Spleen (tissue), 11 donors: ENCODE data around the gene PNMA6E. TPM values are rescaled to one million over a fixed set of nuclear protein-coding genes. Genes with fewer than 3 reads are reported as not detected.
A peak's percentile ranks its signal among the peaks of the same experiment; 100 is the strongest.

Experiments
- DNase-seq: peaks from one replicate; pipeline ENCODE4 v3.0.0-alpha.2; 2020
- H3K27ac ChIP-seq, 8 donors: fragments of 200-600 bp; sonication (generic) in 7 of 8; 1 replicate in 4 of 8; 2 replicates in 4 of 8; pipeline versions ENCODE4 v1.5.0 to v1.8.0; 2016 to 2021; ENCODE audit warnings: inconsistent platforms in 4 of 8, mild to moderate bottlenecking in 4 of 8, moderate library complexity in 1 of 8
- H3K27me3 ChIP-seq, 7 donors: fragments of 200-600 bp; sonication (generic) in 6 of 7; replicated peaks in 1 of 7; 1 replicate in 4 of 7; 2 replicates in 3 of 7; pipeline versions ENCODE4 v1.5.0 to v1.8.0; 2016 to 2021; ENCODE audit warnings: inconsistent platforms in 3 of 7, mild to moderate bottlenecking in 1 of 7
- H3K36me3 ChIP-seq, 6 donors: fragments of 200-600 bp; sonication (generic) in 5 of 6; 1 replicate in 4 of 6; 2 replicates in 2 of 6; pipeline versions ENCODE4 v1.5.0 to v1.8.0; 2016 to 2021; ENCODE audit warnings: inconsistent platforms in 2 of 6
- H3K4me1 ChIP-seq, 6 donors: fragments of 200-600 bp; sonication (generic) in 5 of 6; 1 replicate in 3 of 6; 2 replicates in 3 of 6; pipeline versions ENCODE4 v1.5.0 to v1.8.0; 2016 to 2021; ENCODE audit warnings: inconsistent platforms in 3 of 6
- H3K4me3 ChIP-seq, 8 donors: fragments of 200-600 bp; sonication (generic) in 7 of 8; 1 replicate in 4 of 8; 2 replicates in 4 of 8; pipeline versions ENCODE4 v1.5.0 to v1.8.0; 2016 to 2021; ENCODE audit warnings: inconsistent platforms in 4 of 8, mild to moderate bottlenecking in 4 of 8, moderate library complexity in 2 of 8
- H3K9me3 ChIP-seq, 8 donors: fragments of 200-600 bp; sonication (generic) in 7 of 8; 1 replicate in 4 of 8; 2 replicates in 4 of 8; pipeline versions ENCODE4 v1.5.0 to v1.8.0; 2016 to 2021; ENCODE audit warnings: inconsistent platforms in 4 of 8
- POLR2A ChIP-seq, 3 donors: fragments of 450-650 bp; IDR thresholded peaks; one replicate each; pipeline ENCODE4 v1.5.1; 2017; ENCODE audit warnings: antibody characterized with exemption in 3 of 3, mild to moderate bottlenecking in 1 of 3
- POLR2AphosphoS5 ChIP-seq, 3 donors: sonication (generic); formaldehyde crosslinking; IDR thresholded peaks; one replicate each; pipeline ENCODE4 v1.5.1; 2017; ENCODE audit warnings: antibody characterized with exemption in 3 of 3
- WGBS, 5 donors: extraction: QIAGEN DNeasy Blood & Tissue Kit in 3 of 5; methylation state at CpG; one replicate each; pipeline versions ENCODE4 v1.1.5 to v1.1.7; 2013 to 2018; 5-methylcytosine and 5-hydroxymethylcytosine counted together
- intact Hi-C: fragments of 100-400 bp; cut with DNase I; formaldehyde crosslinking; loops from one replicate; pipeline ENCODE4 v1.15.0; 2023; ENCODE audit warnings: low total_unique reads
- polyA plus RNA-seq, 3 donors: library from polyadenylated mRNA; stranded (reverse); fragments of 200-250 nt; gene quantifications; one replicate each; pipeline ENCODE4 v1.2.1, GENCODE V29; 2013
- total RNA-seq, 7 donors: library from RNA; depleted of rRNA in 3 of 7; stranded (reverse); fragments of >200 nt in 3 of 7; fragmentation: NEBNext Ultra II Directional in 4 of 7; extraction: Animal tissue kit (Norgen Biotek cat#: 25700) in 4 of 7; gene quantifications; one replicate each; pipeline versions ENCODE4 v1.1.0 to v1.2.1, GENCODE V29; 2016 to 2021
- TF ChIP-seq, protein P1 (sequence below), 11 experiments: fragments of 200-600 bp in 7 of 11; fragments of 450-650 bp in 4 of 11; sonication (generic) in 4 of 11; IDR thresholded peaks in 8 of 11; conservative IDR thresholded peaks in 3 of 11; 1 replicate in 7 of 11; 2 replicates in 4 of 11; pipeline versions ENCODE4 v1.4.0 to v1.8.0; 2016 to 2021; ENCODE audit warnings: antibody characterized with exemption in 11 of 11, inconsistent platforms in 4 of 11, mild to moderate bottlenecking in 1 of 11
- donor health status: healthy with polysubstance abuse.
- donor health status: DM: no; HTN: no; CAD: no; lungs with moderate emphysema.
- donor health status: DM: no; HTN: no; CAD: no.
- donor health status: Bipolar disorder and iron deficiency.
- donor health status: healthy.
- donor health status: DM: no; HTN: no; CAD: no.
- donor health status: DM: yes; HTN: yes; CAD: no.

The PNMA6E gene
- total and polyA plus RNA-seq, 10 donors, result not detected

DNA sequence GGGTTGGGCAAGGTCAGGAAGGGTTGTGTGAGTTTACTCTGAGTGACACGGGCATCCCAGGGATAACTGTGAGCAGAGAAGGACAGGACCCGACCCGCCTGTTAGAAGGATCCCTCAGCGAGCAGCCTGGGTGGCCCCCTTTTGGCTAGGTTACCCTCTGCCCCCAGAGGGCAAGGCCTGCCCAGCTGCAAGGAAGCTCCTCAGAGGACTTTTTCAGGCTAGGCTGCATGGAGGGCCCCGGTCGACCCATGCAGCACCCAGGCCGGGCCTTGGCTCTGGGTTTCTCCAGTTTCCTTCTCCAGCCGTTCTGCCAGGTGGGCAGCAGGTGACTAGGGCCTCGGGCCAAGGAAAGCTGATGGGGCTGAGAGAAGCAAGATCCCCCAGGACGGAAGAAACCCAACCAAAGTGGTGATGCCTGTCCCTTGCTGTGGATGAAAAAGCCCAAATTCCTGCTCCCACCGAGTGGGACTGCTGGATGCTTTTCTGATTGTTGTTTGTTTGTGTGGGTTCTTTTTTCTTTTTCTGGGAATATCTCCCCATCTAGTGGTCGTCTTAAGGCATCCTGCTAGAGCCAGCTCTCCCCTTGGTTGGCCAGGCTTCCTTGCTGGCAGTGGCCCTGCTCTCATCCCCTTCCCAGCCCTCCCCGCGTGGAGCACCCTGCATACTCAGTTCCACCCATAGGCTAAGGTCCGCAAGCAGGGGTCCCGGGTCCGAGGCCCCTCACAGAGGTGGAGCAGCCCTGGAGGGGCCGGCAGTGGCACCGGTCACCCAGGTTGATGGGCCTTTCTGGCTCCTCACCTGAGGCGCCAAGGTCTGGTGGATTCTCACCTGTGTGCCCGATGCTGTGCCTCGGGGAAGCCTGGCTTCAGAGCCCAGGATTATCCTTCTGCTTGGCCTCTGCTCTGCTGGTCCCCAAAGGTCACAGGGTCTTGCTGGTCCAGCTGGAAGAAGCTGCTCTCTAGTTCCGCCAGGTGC lies 11.9 kb upstream of the PNMA6E start:
- Histone ChIP-seq H3K27me3 (no peaks in the 10 kb centered on the region), H3K9me3 (no peaks in the 10 kb centered on the region), H3K4me1 (peaks cover 0 to 30% (median 14%) of the 10 kb centered on the region in 6 donors), H3K36me3 (peaks cover 0 to 1% (median 0%) of the 10 kb centered on the region in 6 donors), H3K4me3 (peak overlapping the region in 1 of 8 donors; percentile 75), H3K27ac (no peak overlapping the region)
- DNase-seq, result peak; percentile 72
- TF ChIP-seq POLR2AphosphoS5 (IDR thresholded peaks at IDR 0.05) (no peak), POLR2A (IDR thresholded peaks at IDR 0.05) (no peak)
- TF ChIP-seq, protein P1, sequence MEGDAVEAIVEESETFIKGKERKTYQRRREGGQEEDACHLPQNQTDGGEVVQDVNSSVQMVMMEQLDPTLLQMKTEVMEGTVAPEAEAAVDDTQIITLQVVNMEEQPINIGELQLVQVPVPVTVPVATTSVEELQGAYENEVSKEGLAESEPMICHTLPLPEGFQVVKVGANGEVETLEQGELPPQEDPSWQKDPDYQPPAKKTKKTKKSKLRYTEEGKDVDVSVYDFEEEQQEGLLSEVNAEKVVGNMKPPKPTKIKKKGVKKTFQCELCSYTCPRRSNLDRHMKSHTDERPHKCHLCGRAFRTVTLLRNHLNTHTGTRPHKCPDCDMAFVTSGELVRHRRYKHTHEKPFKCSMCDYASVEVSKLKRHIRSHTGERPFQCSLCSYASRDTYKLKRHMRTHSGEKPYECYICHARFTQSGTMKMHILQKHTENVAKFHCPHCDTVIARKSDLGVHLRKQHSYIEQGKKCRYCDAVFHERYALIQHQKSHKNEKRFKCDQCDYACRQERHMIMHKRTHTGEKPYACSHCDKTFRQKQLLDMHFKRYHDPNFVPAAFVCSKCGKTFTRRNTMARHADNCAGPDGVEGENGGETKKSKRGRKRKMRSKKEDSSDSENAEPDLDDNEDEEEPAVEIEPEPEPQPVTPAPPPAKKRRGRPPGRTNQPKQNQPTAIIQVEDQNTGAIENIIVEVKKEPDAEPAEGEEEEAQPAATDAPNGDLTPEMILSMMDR (IDR thresholded peaks at IDR 0.05 in 8 of 11, conservative IDR thresholded peaks at IDR 0.05 in 3 of 11), result no peak
- intact Hi-C loops, result no loop called here
- 78 to 89% (median 78%) methylated on average over 14 to 23 of the region's 23 CpGs for WGBS, 5 donors

DNA sequence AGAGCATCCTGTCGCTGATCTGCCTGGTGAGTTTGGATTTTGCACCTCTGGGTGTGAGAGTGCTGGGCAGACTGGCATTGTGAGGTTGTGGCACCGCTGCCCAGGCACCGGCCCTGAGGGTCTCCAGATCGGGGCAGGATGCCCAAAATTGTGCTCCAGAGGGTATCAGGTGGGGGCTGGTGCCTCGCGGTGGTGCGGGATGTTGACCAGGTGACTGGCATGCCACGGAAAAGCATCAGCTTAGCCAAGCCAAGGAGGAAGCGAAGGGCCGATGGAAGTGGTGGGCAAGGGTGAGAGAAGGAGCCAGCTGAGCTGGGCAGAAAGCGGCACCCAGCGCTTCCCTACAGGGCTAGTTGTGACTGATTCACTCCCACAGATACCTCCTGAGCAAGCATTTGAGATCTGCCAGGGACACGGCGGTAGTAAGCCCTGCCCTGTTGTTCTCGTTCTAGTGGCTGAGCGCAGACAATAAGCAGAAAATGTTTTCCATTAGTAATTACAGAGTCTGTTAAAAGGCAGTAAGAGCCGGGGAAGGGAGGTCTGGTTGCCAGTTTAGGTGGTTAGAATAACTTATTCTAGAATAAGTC lies 10.9 kb upstream of the PNMA6E start:
- Histone ChIP-seq H3K27ac (no peak overlapping the region), H3K27me3 (no peaks in the 10 kb centered on the region), H3K36me3 (no peaks in the 10 kb centered on the region), H3K9me3 (no peaks in the 10 kb centered on the region), H3K4me1 (peaks cover 0 to 30% (median 14%) of the 10 kb centered on the region in 6 donors), H3K4me3 (peak overlapping the region in 7 of 8 donors; percentile 34 to 75 (median 42))
- intact Hi-C loops, result no loop called here
- WGBS, 5 donors, result 34 to 65% (median 55%) methylated on average over 10 to 17 of the region's 17 CpGs
- TF ChIP-seq POLR2A (IDR thresholded peaks at IDR 0.05) (no peak), POLR2AphosphoS5 (IDR thresholded peaks at IDR 0.05) (no peak)
- TF ChIP-seq, protein P1 (IDR thresholded peaks at IDR 0.05 in 8 of 11, conservative IDR thresholded peaks at IDR 0.05 in 3 of 11), result no peak
- peak; percentile 74 for DNase-seq

DNA sequence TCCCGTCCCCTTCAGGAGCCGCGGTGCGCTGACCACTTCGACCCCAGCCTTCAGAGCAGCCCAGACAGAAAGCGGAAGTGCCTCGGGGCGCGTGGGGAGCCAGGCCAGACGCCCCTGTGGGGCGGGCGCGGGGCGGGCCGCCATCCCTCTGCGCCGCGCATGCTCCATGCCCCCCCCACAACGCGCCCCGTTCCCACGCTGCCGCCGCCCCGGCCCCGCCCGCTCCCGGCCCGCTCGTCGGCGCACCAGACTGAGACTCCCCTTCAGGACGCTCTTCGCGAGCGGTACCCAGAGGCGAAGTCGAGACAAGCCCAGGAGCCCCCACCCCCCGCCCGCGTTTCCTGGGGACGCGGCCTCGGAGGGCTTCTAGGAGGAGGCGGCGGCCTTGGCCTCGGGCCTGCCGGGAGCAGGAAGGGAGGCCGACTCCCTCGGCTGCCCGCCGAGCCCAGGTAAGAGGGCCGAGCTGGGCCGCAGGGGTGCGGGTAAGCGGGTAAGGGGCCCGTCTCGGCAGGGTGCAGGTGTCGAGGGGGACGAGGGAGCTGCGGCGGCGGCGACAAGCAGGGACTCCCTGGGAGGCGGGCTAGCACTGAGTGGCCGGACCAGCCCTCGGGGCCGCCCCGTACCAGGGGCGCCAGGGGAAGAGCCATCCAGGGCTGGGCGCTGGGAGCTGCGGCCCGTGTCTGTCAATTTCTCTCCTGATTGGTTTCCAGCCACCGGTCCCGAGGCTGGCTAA lies 10.3 kb upstream of the PNMA6E start, which contains the start of gene ZFP92:
Gene ZFP92 (plus strand): TSS at position 218 of the 733 bp plus-strand sequence. CDS start 6,851 bp downstream, outside the sequence.
- WGBS, 5 donors, result 0 to 50% (median 15%) methylated on average over 5 to 75 of the region's 75 CpGs; no CpG with 5 or more reads in 1 of the 5 donors
- peak within 1 kb of the TSS in 3 of 8 donors; percentile 10 to 35 (median 24) for H3K27ac ChIP-seq
- TF ChIP-seq, protein P1 (IDR thresholded peaks at IDR 0.05 in 8 of 11, conservative IDR thresholded peaks at IDR 0.05 in 3 of 11), result no peak
- TF ChIP-seq POLR2AphosphoS5 (IDR thresholded peaks at IDR 0.05), result peak in 1 of 3 donors; percentile 25
- H3K4me1 ChIP-seq, result peaks cover 0 to 26% (median 14%) of the 10 kb centered on the region in 6 donors
- H3K9me3 ChIP-seq, result no peaks in the 10 kb centered on the region
- no peaks in the 10 kb centered on the region for H3K27me3 ChIP-seq
- H3K4me3 ChIP-seq, result peak within 1 kb of the TSS; percentile 34 to 75 (median 42)
- DNase-seq, result peak; percentile 81
- no peaks in the 10 kb centered on the region for H3K36me3 ChIP-seq
- intact Hi-C loops, result no loop called here
